Urothelium cell line (cell line): ENCODE measurements around the gene FMN1.
"Not testable (repeated sequence)": the region's sequence is repeated elsewhere in the genome, so short reads cannot be mapped to it uniquely, and the experiment has no call there.

Experiments
- DNase-seq: peaks from one replicate; pipeline ENCODE4 v3.0.0; 2011; ENCODE audit warnings: low spot score, mixed read lengths
- FAIRE-seq: peaks from 2 replicates; lab custom pipeline; 2011; peaks lifted over from hg19 to GRCh38; lab: Jason Lieb, UNC

The FMN1 gene

GRCh38 chr15:32871883-32872282 lies 322.6 kb downstream of the FMN1 start:
- DNase-seq = no peak
- FAIRE-seq = no peak

GRCh38 chr15:32870240-32871033 lies 324.1 kb downstream of the FMN1 start:
- FAIRE-seq = no peak

GRCh38 chr15:32869776-32870175 lies 324.7 kb downstream of the FMN1 start:
- DNase-seq = no peak
- no peak for FAIRE-seq

More at GRCh38 chr15:32870240-32871033, 324.1 kb downstream of the FMN1 start:
- peak; percentile 65 for DNase-seq

GRCh38 chr15:32867313-32867626 lies 327.2 kb downstream of the FMN1 start:
- DNase-seq = peak; percentile 66
- peak; percentile 83 for FAIRE-seq

- FAIRE-seq (no peak), DNase-seq (no peak)
These were observed 327.8 kb downstream of the FMN1 start for GRCh38 chr15:32866454-32867312.

GRCh38 chr15:32864841-32865240 lies 329.7 kb downstream of the FMN1 start:
- no peak for DNase-seq
- FAIRE-seq = no peak

- DNase-seq (no peak), FAIRE-seq (no peak)
These were observed 330.5 kb downstream of the FMN1 start for GRCh38 chr15:32864051-32864450.

GRCh38 chr15:32861761-32862160 lies 332.8 kb downstream of the FMN1 start:
- FAIRE-seq (no peak), DNase-seq (no peak)

- DNase-seq = no peak
- no peak for FAIRE-seq
These were observed 333.3 kb downstream of the FMN1 start for GRCh38 chr15:32861174-32861573.

- no peak for FAIRE-seq
- no peak for DNase-seq
These were observed 334.5 kb downstream of the FMN1 start for GRCh38 chr15:32859996-32860395.

GRCh38 chr15:32859251-32859650 lies 335.3 kb downstream of the FMN1 start:
- DNase-seq = no peak
- no peak for FAIRE-seq

- no peak for FAIRE-seq
These were observed 336.8 kb downstream of the FMN1 start for GRCh38 chr15:32857732-32858131.

GRCh38 chr15:32856753-32857152 lies 337.8 kb downstream of the FMN1 start:
- no peak for FAIRE-seq
- no peak for DNase-seq

More at GRCh38 chr15:32857732-32858131, 336.8 kb downstream of the FMN1 start:
- DNase-seq = no peak

- DNase-seq (peak; percentile 78), FAIRE-seq (no peak)
These were observed 338.6 kb downstream of the FMN1 start for GRCh38 chr15:32855942-32856341.

GRCh38 chr15:32853592-32853991 lies 340.9 kb downstream of the FMN1 start:
- DNase-seq = no peak

GRCh38 chr15:32852771-32853170 lies 341.7 kb downstream of the FMN1 start:
- no peak for DNase-seq
- FAIRE-seq = no peak

More at GRCh38 chr15:32853592-32853991, 340.9 kb downstream of the FMN1 start:
- FAIRE-seq = no peak

- DNase-seq = no peak
- FAIRE-seq = no peak
These were observed 342.5 kb downstream of the FMN1 start for GRCh38 chr15:32852017-32852416.

- DNase-seq = no peak
- FAIRE-seq = no peak
These were observed 342.9 kb downstream of the FMN1 start for GRCh38 chr15:32851572-32851971.

GRCh38 chr15:32849769-32850668 lies 344.5 kb downstream of the FMN1 start:
- FAIRE-seq (no peak), DNase-seq (peak; percentile 56)

GRCh38 chr15:32846671-32847070 lies 347.8 kb downstream of the FMN1 start:
- DNase-seq, FAIRE-seq: not testable (repeated sequence)
